ENCODE measurements around the gene WDR70. TPM values are rescaled to one million over a fixed set of nuclear protein-coding genes. Genes with fewer than 3 reads are reported as not detected.

The WDR70 gene
- total RNA-seq, 4 donors from 2014 or later = 24.7 to 200 (median 29.9) TPM

GRCh38 chr5:37704406-37704805 lies 325.3 kb downstream of the WDR70 start:
- H3K36me3 ChIP-seq = peaks cover 0 to 5% (median 0%) of the 10 kb centered on the region in 4 donors
- DNase-seq = no peak
- TF ChIP-seq EP300 (IDR thresholded peaks at IDR 0.05; ENCODE audit: low read depth) (no peak), POLR2AphosphoS5 (IDR thresholded peaks at IDR 0.05) (no peak), POLR2A (IDR thresholded peaks at IDR 0.05) (no peak), CTCF (IDR thresholded peaks at IDR 0.05) (no peak)
- no peak overlapping the region for H3K4me3 ChIP-seq
- in situ Hi-C loops (cut with MboI; ENCODE audit: low pct_ligation_motif_present in 1 of 4, low pct_unique_long_range_greater_than_20kb in 1 of 4, low sequenced_read_pairs in 3 of 4) (no loop called here), intact Hi-C loops (cut with DNase I; ENCODE audit: low total_unique reads) (no loop called here)
- H3K4me1 ChIP-seq = no peaks in the 10 kb centered on the region
- no peaks in the 10 kb centered on the region for H3K9me3 ChIP-seq
- H3K27ac ChIP-seq = no peak overlapping the region
- 85 to 90% methylated on average over 5 of the region's 5 CpGs for WGBS, 2 donors (ENCODE audit: low coverage in 1 of 2)
- no peaks in the 10 kb centered on the region for H3K27me3 ChIP-seq

GRCh38 chr5:37709020-37709419 lies 329.9 kb downstream of the WDR70 start:
- in situ Hi-C loops (cut with MboI; ENCODE audit: low pct_ligation_motif_present in 1 of 4, low pct_unique_long_range_greater_than_20kb in 1 of 4, low sequenced_read_pairs in 3 of 4) = no loop called here
- no peak overlapping the region for H3K4me3 ChIP-seq

GRCh38 chr5:37710965-37711364 lies 331.8 kb downstream of the WDR70 start:
- intact Hi-C loops (cut with DNase I; ENCODE audit: low total_unique reads) = no loop called here

More at GRCh38 chr5:37709020-37709419, 329.9 kb downstream of the WDR70 start:
- DNase-seq = no peak
- intact Hi-C loops (cut with DNase I; ENCODE audit: low total_unique reads) = no loop called here
- no peaks in the 10 kb centered on the region for H3K4me1 ChIP-seq
- TF ChIP-seq CTCF (IDR thresholded peaks at IDR 0.05) = no peak
- no peak overlapping the region for H3K27ac ChIP-seq
- H3K36me3 ChIP-seq = no peaks in the 10 kb centered on the region
- H3K27me3 ChIP-seq = no peaks in the 10 kb centered on the region
- H3K9me3 ChIP-seq = no peaks in the 10 kb centered on the region

GRCh38 chr5:37712750-37713149 lies 333.6 kb downstream of the WDR70 start:
- Histone ChIP-seq H3K9me3 (no peaks in the 10 kb centered on the region), H3K4me1 (peaks cover 6 to 15% (median 12%) of the 10 kb centered on the region in 4 donors), H3K4me3 (no peak overlapping the region), H3K27ac (no peak overlapping the region), H3K27me3 (no peaks in the 10 kb centered on the region), H3K36me3 (no peaks in the 10 kb centered on the region)
- in situ Hi-C loops (cut with MboI; ENCODE audit: low pct_ligation_motif_present in 1 of 4, low pct_unique_long_range_greater_than_20kb in 1 of 4, low sequenced_read_pairs in 3 of 4) (no loop called here), intact Hi-C loops (cut with DNase I; ENCODE audit: low total_unique reads) (no loop called here)
- DNase-seq = no peak
- TF ChIP-seq EP300 (IDR thresholded peaks at IDR 0.05; ENCODE audit: low read depth) (no peak), POLR2A (IDR thresholded peaks at IDR 0.05) (no peak), CTCF (IDR thresholded peaks at IDR 0.05) (no peak), POLR2AphosphoS5 (IDR thresholded peaks at IDR 0.05) (no peak)
- WGBS, 2 donors (ENCODE audit: low coverage in 1 of 2) = 80 to 93% methylated on average over 1 to 7 of the region's 7 CpGs

More at GRCh38 chr5:37710965-37711364, 331.8 kb downstream of the WDR70 start:
- in situ Hi-C loops (cut with MboI; ENCODE audit: low pct_ligation_motif_present in 1 of 4, low pct_unique_long_range_greater_than_20kb in 1 of 4, low sequenced_read_pairs in 3 of 4) = no loop called here
- no peaks in the 10 kb centered on the region for H3K9me3 ChIP-seq
- WGBS, 2 donors (ENCODE audit: low coverage in 1 of 2) = 77% methylated on average over 2 of the region's 2 CpGs; no CpG with 5 or more reads in 1 of the 2 donors
- H3K27ac ChIP-seq = no peak overlapping the region
- no peaks in the 10 kb centered on the region for H3K27me3 ChIP-seq
- H3K36me3 ChIP-seq = no peaks in the 10 kb centered on the region
- no peaks in the 10 kb centered on the region for H3K4me1 ChIP-seq
- no peak overlapping the region for H3K4me3 ChIP-seq
- DNase-seq = no peak
- TF ChIP-seq POLR2A (IDR thresholded peaks at IDR 0.05) (no peak), POLR2AphosphoS5 (IDR thresholded peaks at IDR 0.05) (no peak), CTCF (IDR thresholded peaks at IDR 0.05) (no peak), EP300 (IDR thresholded peaks at IDR 0.05; ENCODE audit: low read depth) (no peak)

All from transverse colon (tissue), 4 donors.